HG02970 (cell line): ENCODE data around the gene ELP1.
A peak's percentile ranks its signal among the peaks of the same experiment; 100 is the strongest.
"Not testable (repeated sequence)": the region's sequence is repeated elsewhere in the genome, so short reads cannot be mapped to it uniquely, and the experiment has no call there.

ENCODE experiments used
- ATAC-seq: cut with Tn5 transposase; IDR thresholded peaks from one replicate; pipeline ENCODE4 v1.9.1; 2021; ENCODE audit warnings: mild to moderate bottlenecking, moderate library complexity, moderate number of reproducible peaks; ENCODE audit not compliant: unreplicated experiment, low FRiP score

The ELP1 gene, protein sequence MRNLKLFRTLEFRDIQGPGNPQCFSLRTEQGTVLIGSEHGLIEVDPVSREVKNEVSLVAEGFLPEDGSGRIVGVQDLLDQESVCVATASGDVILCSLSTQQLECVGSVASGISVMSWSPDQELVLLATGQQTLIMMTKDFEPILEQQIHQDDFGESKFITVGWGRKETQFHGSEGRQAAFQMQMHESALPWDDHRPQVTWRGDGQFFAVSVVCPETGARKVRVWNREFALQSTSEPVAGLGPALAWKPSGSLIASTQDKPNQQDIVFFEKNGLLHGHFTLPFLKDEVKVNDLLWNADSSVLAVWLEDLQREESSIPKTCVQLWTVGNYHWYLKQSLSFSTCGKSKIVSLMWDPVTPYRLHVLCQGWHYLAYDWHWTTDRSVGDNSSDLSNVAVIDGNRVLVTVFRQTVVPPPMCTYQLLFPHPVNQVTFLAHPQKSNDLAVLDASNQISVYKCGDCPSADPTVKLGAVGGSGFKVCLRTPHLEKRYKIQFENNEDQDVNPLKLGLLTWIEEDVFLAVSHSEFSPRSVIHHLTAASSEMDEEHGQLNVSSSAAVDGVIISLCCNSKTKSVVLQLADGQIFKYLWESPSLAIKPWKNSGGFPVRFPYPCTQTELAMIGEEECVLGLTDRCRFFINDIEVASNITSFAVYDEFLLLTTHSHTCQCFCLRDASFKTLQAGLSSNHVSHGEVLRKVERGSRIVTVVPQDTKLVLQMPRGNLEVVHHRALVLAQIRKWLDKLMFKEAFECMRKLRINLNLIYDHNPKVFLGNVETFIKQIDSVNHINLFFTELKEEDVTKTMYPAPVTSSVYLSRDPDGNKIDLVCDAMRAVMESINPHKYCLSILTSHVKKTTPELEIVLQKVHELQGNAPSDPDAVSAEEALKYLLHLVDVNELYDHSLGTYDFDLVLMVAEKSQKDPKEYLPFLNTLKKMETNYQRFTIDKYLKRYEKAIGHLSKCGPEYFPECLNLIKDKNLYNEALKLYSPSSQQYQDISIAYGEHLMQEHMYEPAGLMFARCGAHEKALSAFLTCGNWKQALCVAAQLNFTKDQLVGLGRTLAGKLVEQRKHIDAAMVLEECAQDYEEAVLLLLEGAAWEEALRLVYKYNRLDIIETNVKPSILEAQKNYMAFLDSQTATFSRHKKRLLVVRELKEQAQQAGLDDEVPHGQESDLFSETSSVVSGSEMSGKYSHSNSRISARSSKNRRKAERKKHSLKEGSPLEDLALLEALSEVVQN (N-terminal part only)

DNA sequence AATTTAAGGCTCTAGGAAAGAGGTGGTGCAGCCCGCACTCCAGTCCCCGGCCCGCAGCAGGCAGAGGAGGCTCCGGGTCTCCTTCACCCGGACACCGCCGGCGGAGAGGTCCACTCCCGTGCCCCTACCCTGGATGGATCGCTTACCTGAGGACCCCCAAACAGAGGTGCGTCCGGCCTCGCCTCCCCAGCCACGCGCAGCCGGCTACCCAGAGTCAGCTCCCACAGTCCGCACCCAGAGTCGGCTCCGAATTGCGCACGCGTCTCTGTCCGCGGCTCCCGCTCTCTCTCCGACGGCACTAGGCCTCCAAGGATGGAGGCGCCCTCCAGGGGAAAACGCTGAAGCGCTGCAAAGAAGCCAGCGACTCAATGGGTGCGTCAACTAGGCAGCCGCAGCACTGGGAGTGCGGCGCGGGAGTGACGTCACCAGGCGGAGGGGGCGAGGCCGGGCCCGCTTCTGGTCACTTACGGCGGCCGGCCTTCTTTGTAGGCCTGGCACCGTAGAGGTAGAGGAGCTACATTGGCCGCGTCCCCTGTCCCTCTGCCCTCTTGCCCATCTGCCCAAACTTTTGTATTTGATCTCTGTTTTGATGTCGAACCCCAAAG, at the start of gene ELP1:
TSS of gene ELP1 (minus strand) at position 407 of the 605 bp plus-strand sequence. CDS start 2,978 bp downstream, outside the sequence.
- peak; percentile 91 for ATAC-seq

DNA sequence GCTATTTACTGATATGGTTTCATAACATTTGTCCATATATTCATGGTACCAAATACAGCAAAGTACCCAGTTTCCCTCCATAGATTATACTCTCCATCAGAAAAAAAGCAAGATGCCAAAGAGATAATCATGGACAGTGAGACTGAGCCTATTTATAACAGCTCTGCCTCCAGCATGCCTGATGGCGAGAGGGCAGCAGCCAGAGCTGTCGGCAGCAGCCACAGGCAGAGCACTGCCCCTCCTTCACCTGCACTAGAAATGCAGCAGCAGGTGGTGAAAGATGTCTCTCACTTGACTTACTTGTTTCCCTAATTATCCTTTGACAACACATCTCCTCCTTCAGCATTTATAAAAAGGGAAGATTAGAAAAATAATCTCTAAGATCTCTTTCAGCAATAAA, 47.0 kb upstream of the ELP1 start:
- no peak for ATAC-seq

DNA sequence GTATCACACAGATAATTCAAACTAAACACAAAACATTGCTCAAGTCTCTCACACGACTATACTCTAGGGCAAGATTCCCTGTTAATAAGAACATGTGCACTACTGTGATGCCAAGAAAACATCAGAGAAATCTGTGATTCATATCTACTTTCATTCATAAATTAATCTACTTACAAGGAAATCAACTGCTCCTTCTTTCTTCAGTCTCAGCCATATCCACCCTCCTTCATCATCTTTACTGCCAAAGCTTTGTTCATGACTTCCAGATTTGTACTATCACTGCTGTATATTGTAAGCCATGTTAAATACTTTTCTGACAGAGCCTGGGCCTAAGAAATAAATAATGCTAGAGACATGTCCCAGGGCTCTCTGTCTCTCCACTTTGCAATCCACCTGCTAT, 44.3 kb upstream of the ELP1 start:
- no peak for ATAC-seq

DNA sequence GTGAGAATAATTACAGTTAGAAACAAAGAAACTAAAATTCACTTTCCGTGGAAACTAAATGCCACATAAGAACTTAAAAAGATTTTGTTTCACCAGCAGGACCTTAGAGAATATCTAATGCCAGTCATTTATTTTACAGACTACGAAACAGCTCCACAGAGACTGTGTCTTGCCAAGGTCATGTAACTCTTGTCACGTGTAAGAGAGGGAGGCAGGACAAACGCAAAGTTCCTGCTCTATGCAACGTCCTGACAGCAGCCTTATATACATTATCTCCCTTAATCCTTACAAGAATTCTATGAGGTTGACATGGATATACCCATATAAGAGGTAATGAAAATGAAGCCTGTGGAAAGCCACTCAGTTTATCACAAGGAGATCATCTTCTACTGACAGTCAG, 40.0 kb upstream of the ELP1 start:
- no peak for ATAC-seq

DNA sequence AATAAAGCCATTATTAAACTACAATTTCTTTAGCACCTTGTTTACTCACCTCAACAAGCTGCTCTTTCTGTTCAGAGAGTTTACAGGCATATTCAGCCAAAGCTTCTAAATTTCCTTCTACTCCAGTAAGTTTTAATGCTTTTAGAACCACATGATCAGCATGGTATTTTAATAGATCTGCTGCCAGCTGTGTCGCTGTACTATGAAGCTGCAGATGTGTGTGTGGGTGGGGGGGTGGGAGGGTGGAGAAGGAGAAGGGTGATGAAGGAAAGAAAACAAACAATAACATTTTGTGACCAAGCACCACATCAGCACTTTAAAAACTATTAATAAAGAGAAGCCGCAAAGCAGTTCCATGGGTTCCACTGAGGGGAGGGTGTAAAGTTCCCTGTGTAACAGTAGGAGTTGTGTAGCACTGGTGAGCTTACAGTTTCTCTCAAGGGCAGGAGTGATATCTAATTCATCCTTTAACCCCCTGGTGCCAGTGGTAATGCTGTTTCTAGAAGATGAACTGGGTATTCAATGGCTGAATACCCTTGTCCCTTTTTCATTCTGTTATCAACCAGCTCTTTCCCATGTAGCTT, 38.8 kb upstream of the ELP1 start:
- no peak for ATAC-seq

GRCh38 chr9:108972186-108972585, 38.3 kb upstream of the ELP1 start:
- ATAC-seq: no peak

DNA sequence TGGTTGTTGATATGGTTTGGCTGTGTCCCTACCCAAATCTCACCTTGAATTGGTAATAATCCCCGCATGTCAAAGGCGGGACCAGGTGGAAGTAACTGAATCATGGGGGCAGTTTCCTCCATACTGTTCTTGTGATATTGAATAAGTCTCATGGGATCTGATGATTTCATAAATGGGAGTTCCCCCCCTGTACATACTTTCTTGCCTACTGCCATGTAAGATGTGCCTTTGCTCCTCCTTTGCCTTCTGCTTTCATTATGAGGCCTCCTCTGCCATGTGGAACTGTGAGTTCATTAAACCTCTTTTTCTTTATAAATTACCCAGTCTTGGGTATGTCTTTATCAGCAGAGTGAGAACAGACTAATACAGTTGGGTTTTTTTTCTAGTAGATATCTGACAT, 37.5 kb upstream of the ELP1 start:
- not testable (repeated sequence) for ATAC-seq

- no peak for ATAC-seq
Observed at GRCh38 chr9:108967916-108968315, 34.0 kb upstream of the ELP1 start.

DNA sequence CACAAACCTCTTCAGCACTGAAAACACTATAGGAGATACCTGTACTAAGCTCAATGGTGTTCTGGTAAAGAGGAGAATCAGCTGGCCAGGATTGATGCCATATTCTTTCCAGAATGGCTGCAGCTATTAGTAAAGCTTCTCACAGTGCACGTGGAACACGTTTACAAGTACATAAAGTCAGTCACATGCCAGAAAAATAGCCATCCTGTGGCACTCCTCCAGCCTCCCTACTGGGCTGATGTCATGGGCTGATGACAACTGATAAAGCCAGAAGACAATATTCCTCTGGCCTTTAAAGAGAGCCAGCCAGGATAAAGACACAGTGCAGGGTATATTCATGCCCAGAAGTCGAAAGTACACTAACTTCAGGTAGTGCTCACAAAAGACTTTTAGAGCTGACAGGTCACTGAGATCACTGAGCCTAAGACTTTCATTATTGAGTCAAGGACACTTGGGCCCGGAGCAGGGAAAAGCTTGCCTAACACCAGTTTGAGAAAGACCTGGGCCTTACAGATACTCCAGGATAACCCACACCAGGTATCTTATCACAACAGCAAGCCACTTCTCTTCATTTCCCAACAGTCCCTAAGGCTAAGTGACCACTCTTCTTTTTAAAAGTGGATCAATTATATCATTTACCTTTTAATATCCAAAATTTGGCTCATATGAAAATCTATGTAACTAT, 29.7 kb upstream of the ELP1 start:
- ATAC-seq: no peak

GRCh38 chr9:108961151-108961550, 27.2 kb upstream of the ELP1 start:
- no peak for ATAC-seq

DNA sequence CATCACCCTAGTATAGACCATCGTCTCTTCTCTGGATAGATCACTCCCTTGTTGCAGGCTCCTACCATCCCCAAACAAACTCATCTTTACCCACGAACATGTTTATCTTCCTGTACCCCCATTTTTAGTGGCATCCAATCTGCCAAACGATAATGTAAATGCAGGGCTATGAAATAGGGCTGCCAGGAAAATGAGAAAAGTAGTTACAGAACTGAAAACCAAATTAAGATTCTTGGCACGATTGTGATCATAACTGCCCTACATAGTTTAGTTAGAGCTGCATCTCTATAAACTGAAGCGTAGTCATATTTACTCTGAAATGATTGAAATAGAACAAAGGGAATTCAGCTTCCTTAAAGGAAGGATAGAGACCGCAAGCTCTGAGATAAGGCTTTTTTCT, 26.4 kb upstream of the ELP1 start:
- no peak for ATAC-seq

- no peak for ATAC-seq
Observed at GRCh38 chr9:108956631-108957026, 22.7 kb upstream of the ELP1 start.

DNA sequence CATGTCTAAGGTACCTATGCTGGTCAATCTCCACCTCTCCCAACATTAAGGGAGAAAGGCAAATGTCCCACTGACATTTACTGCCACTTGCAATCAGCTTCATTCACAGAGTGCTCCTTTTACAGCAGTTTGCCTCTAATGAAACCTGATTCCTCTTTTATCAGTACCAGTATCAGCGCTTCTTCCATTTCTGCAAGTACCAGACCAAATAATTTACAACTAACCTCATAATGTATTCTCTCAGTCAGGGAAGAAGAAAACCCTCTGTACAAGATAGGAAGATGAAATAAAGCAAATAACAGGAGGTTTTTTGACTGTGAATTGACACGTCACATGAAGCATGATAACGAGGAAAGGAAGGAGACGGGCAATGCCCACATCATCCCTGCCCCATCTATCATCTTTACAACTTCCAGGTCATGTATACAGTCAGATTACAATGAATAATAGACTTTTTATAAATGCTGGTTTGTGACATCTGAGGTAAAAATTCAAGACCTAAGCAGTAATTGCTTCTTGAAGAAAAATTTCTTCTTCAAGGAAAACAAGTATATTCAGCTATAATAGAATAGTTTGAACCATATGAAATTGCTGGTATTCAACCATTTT, 22.2 kb upstream of the ELP1 start:
- no peak for ATAC-seq

DNA sequence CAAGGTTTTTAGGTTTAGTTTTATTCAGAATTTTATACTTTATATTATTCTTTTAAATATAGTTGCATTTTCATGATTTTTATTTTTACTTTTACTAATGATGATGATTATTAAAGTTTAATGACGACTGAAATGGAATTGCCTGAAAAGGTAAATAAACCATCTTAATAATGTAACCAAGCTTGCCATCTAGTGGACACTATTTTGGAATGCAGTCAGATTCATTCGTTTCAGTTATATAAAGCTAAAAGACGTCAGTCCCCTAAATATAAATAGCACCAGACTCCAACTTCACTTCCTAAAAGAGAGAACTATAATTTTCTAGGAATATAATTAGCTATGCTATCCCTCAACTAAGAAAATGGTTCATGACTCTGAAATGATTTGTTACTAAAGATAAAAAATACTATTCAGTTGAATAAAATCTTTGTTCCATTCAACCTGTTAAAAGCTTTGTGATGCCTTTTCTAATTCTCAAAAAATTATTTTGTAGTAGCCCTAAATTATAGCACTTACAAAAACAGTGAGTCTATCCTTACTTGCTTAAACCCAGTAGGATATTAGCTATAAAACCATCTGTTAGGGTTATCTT, 20.2 kb upstream of the ELP1 start:
- ATAC-seq: no peak

DNA sequence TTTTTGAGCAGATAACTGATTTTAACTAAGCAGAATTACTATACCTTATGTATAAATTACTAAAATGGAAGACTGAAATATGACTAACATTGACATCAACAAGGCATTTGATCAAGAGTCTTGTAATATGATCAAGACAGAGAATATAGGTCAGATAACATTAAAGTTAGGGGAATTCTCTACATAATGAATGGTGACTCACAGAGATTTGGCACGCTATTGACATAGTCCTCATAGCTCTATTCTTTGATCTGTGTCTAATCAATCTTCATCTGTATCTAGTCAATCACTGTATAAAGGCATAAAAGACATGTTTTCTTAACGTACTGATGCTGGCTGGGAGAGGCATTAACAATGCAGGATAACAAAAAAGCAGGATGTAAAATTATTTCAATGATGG, 17.7 kb upstream of the ELP1 start:
- no peak for ATAC-seq

- no peak for ATAC-seq
Observed at GRCh38 chr9:108950168-108950567, 16.2 kb upstream of the ELP1 start.

DNA sequence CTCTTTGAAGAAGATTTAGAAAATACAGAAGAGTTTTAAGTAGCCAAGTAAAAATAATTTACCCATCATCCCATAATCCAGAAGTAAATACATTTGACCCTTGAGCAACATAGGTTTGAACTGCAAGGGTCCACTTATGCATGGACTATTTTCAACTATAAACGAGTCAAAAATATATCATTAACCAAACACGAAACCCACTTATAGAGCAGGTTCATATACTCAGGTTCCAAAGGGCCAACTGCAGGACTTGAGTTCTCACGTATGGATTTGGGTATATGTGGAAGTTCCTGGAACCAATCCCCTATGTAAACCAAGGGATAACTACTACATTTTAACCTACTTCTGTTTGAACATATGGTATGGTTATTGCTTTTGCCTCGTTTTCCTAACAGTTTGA, 6.1 kb upstream of the ELP1 start:
- ATAC-seq: no peak

DNA sequence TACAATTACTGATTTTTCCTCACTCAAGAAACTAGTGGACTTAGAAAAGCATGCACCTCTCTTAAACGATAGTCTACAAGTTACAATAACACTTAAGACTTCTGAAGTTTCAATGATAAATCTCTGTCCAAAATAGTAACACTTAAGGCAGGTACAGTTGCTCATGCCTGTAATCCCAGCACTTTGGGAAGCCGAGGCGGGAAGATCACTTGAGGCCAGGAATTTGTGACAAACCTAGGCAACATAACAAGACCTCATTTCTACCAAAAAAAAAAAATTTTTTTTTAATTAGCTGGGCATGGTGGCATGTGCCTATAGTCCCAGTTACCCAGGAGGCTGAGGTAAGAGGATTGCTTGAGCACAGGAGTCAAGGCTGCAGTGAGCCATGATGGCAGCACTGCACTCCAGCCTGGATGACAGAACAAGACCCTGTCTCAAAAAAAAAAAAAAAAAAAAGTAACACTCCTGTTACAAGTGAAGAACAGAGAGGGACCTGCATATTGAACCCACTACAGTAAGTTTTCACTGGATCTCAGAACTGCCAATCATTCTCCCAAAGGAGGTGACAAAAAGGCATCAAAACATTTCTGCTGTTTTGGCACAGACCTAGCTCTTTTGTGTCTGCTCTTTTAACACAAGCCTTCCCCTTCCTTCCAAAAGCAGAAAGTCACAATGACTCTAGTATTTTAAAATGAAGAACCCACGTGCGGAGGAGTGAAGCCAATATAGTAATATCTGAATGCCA, 3.8 kb upstream of the ELP1 start:
- no peak for ATAC-seq
